GM12878 (cell line): ENCODE results near the gene MAP3K10. TPM values are rescaled to one million over a fixed set of nuclear protein-coding genes. Genes with fewer than 3 reads are reported as not detected.

Experiments used
- ATAC-seq: fragments of 200-7000 bp; cut with Tn5 transposase; 3 replicates; pipeline ENCODE4 v1.9.1; 2020; ENCODE audit warnings: mild to moderate bottlenecking, moderate library complexity
- BruUV-seq: library from RNA; stranded (reverse); fragments of 400-500 nt; replicated peaks from 2 replicates; lab custom pipeline; 2021; lab: Mats Ljungman, UMichigan
- CTCF ChIA-PET: fragments of 300-600 bp; sonication (Branson Sonifier 250); formaldehyde crosslinking; extraction: SDS; loops from one replicate; lab custom pipeline; 2021; ENCODE audit warnings: inconsistent platforms; lab: Yijun Ruan, JAX
- POLR2A ChIA-PET: fragments of 350-600 bp; formaldehyde crosslinking; extraction: SDS; loops from one replicate; lab custom pipeline; 2021; ENCODE audit warnings: inconsistent platforms; lab: Charles Lee
- RAD21 ChIA-PET: fragments of 300-600 bp; sonication (Branson Sonifier 250); formaldehyde crosslinking; loops from one replicate; lab custom pipeline; 2023; ENCODE audit warnings: antibody characterized with exemption; ENCODE audit not compliant: unreplicated experiment; lab: Charles Lee
- SMC1A ChIA-PET: fragments of 300-600 bp; sonication (Branson Sonifier 250); formaldehyde crosslinking; loops from one replicate; lab custom pipeline; 2023; ENCODE audit not compliant: unreplicated experiment, uncharacterized antibody; lab: Charles Lee
- DNase-seq: peaks from one replicate; pipeline ENCODE4 v3.0.0-alpha.2; 2011; ENCODE audit warnings: low read depth, low spot score
- FAIRE-seq: peaks from 3 replicates; lab custom pipeline; 2011; peaks lifted over from hg19 to GRCh38; lab: Jason Lieb, UNC
- H2AFZ ChIP-seq: 2 replicates; pipeline ENCODE4 v1.6.0; 2011; ENCODE audit warnings: low read depth, low read length, control low read depth; ENCODE audit not compliant: control insufficient read depth
- H3K27ac ChIP-seq: 2 replicates; pipeline ENCODE4 v1.5.1; 2011; ENCODE audit warnings: control low read depth; ENCODE audit not compliant: control insufficient read depth, insufficient read depth
- H3K27me3 ChIP-seq, 2 experiments: replicated peaks in 1 of 2; 2 replicates each; pipeline versions ENCODE4 v1.6.0 to v1.6.1; 2011; ENCODE audit warnings: low read length in 1 of 2; ENCODE audit not compliant: control insufficient read depth in 2 of 2, insufficient read depth in 2 of 2
- H3K36me3 ChIP-seq, 2 experiments: 2 replicates each; pipeline ENCODE4 v1.5.1; 2011; ENCODE audit warnings: low read length in 1 of 2; ENCODE audit not compliant: control insufficient read depth in 2 of 2, insufficient read depth in 2 of 2
- H3K4me1 ChIP-seq: 2 replicates; pipeline ENCODE4 v1.6.1; 2011; ENCODE audit warnings: mild to moderate bottlenecking, low read length, moderate library complexity, mixed read lengths; ENCODE audit not compliant: control insufficient read depth, insufficient read depth
- H3K4me2 ChIP-seq: 2 replicates; pipeline ENCODE4 v1.6.0; 2011; ENCODE audit warnings: control low read depth; ENCODE audit not compliant: control insufficient read depth, insufficient read depth
- H3K4me3 ChIP-seq: fragments of 200-600 bp; sonication (generic); 2 replicates; pipeline ENCODE4 v1.5.1; 2016
- H3K79me2 ChIP-seq: 2 replicates; pipeline ENCODE4 v1.6.0; 2011; ENCODE audit warnings: low read length; ENCODE audit not compliant: control insufficient read depth, insufficient read depth
- H3K9ac ChIP-seq: 2 replicates; pipeline ENCODE4 v1.8.0; 2011; ENCODE audit warnings: low read length, control low read depth, mixed read lengths; ENCODE audit not compliant: control insufficient read depth, insufficient read depth
- H3K9me3 ChIP-seq: replicated peaks from 3 replicates; pipeline ENCODE4 v1.5.1; 2011; ENCODE audit warnings: mild to moderate bottlenecking, low read length; ENCODE audit not compliant: control insufficient read depth, insufficient read depth
- H4K20me1 ChIP-seq: 2 replicates; pipeline ENCODE4 v1.6.0; 2011; ENCODE audit not compliant: control insufficient read depth, insufficient read depth
- BACH1 ChIP-seq: fragments of 450-650 bp; IDR thresholded peaks from 2 replicates; pipeline ENCODE4 v1.6.1; 2017; ENCODE audit warnings: mild to moderate bottlenecking, borderline replicate concordance
- NFYA ChIP-seq: IDR thresholded peaks from 2 replicates; pipeline ENCODE4 v1.6.1; 2011; ENCODE audit warnings: low read depth, mild to moderate bottlenecking, low read length, improper control_type of control experiment, borderline replicate concordance
- NR2C1 ChIP-seq: fragments of 450-650 bp; IDR thresholded peaks from 2 replicates; pipeline ENCODE4 v1.6.1; 2017; ENCODE audit warnings: antibody characterized with exemption, mild to moderate bottlenecking, moderate library complexity
- NR2C2 ChIP-seq: IDR thresholded peaks from 2 replicates; pipeline ENCODE4 v1.6.1; 2011; ENCODE audit warnings: borderline replicate concordance, low read depth; ENCODE audit not compliant: control insufficient read depth, insufficient read length
- POU2F2 ChIP-seq: IDR thresholded peaks from 3 replicates; pipeline ENCODE4 v1.6.1; 2011; ENCODE audit warnings: low read depth, mild to moderate bottlenecking, low read length, borderline replicate concordance
- TAF1 ChIP-seq: IDR thresholded peaks from 2 replicates; pipeline ENCODE4 v1.6.1; 2011; ENCODE audit warnings: mild to moderate bottlenecking, low read depth, low read length, borderline replicate concordance
- TCF3 ChIP-seq: IDR thresholded peaks from 2 replicates; pipeline ENCODE4 v1.6.1; 2012; ENCODE audit warnings: low read depth, mild to moderate bottlenecking, low read length, borderline replicate concordance; ENCODE audit not compliant: insufficient read depth
- WGBS: methylation state at CpG from one replicate; pipeline ENCODE4 v1.1.6; 2016; ENCODE audit warnings: low lambda C conversion rate; ENCODE audit not compliant: insufficient replicate concordance, insufficient coverage; ENCODE audit errors: missing lambda C conversion rate; 5-methylcytosine and 5-hydroxymethylcytosine counted together
- in situ Hi-C: fragments of 300-500 bp; cut with MboI; formaldehyde crosslinking; loops from 9 replicates; pipeline ENCODE4 v1.14.3; 2018; ENCODE audit warnings: mixed read lengths
- intact Hi-C: fragments of 100-400 bp; cut with micrococcal nuclease; formaldehyde crosslinking; loops from one replicate; pipeline ENCODE4 v1.14.2; 2022; ENCODE audit not compliant: unreplicated experiment
- polyA plus RNA-seq, 11 experiments: library from polyadenylated mRNA; depleted of rRNA in 4 of 11; unstranded in 6 of 11; stranded (reverse) in 5 of 11; fragments of >200 nt; fragmentation: Nextera tagmentation in 4 of 11; fragmentation: Illumina TruSeq in 1 of 11; extraction: Ambion mirVana in 4 of 11; extraction: Trizol in 1 of 11; gene quantifications; 1 replicate in 1 of 11; 2 replicates in 10 of 11; pipeline versions ENCODE4 v1.2.1 to v1.2.3, GENCODE V29; 2011 to 2016; ENCODE audit warnings: inconsistent platforms in 2 of 11, missing spikeins in 2 of 11, low read depth in 1 of 11
- total RNA-seq, 4 experiments: library from RNA; depleted of rRNA in 3 of 4; stranded (reverse); fragments of >200 nt in 3 of 4; fragmentation: Illumina TruSeq in 1 of 4; extraction: Trizol in 1 of 4; gene quantifications; 2 replicates each; pipeline versions ENCODE4 v1.2.1 to v1.2.3, GENCODE V29; 2013 to 2021
- TF ChIP-seq, protein P1 (sequence below): IDR thresholded peaks from 2 replicates; pipeline ENCODE4 v1.6.1; 2012; ENCODE audit warnings: low read depth, low read length, improper control_type of control experiment
- TF ChIP-seq, protein P2 (sequence below): IDR thresholded peaks from 2 replicates; pipeline ENCODE4 v1.6.1; 2012; ENCODE audit warnings: improper control_type of control experiment, low read depth, low read length; ENCODE audit not compliant: insufficient replicate concordance
- TF ChIP-seq, protein P3 (sequence below): IDR thresholded peaks from 2 replicates; pipeline ENCODE4 v1.6.1; 2012; ENCODE audit warnings: low read depth, low read length, improper control_type of control experiment
- TF ChIP-seq, protein P4 (sequence below): fragments of 450-650 bp; formaldehyde crosslinking; IDR thresholded peaks from 2 replicates; pipeline ENCODE4 v1.4.0; 2020; ENCODE audit warnings: mild to moderate bottlenecking, moderate library complexity

MAP3K10 gene
- total and polyA plus RNA-seq, 10 of the 15 experiments (the other 5 are each of a cell fraction or from before 2014, with no cell fraction given) = 0.11 to 16.6 (median 2.6) TPM

DNA sequence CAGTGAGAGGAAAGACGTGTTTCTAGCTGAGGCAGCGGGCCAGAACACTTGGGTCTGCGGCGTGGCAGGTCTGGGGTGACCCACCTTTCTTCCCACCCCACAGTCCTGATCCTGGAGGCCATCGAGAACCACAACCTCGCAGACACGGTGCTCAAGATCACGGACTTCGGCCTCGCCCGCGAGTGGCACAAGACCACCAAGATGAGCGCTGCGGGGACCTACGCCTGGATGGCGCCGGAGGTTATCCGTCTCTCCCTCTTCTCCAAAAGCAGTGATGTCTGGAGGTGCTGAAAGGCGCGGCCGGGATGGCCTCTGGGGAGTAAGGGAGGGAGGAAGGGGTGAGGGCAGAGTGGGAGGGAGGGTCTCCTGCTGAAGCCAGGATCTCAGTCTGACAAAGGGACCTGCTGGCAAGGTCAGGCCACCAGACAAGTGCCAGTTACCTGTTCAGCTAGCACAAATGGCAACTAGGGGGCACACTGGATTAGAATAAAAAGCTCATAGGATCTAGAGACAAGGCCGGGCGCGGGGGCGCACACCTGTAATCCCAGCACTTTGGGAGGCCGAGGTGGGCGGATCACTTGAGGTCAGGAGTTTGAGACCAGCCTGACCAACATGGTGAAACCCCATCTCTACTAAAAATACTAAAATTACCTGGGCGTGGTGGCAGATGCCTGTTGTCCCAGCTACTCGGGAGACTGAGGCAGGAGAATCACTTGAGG lies 7.2 kb downstream of the MAP3K10 start:
- intact Hi-C loops = no loop called here
- SMC1A ChIA-PET = interaction anchor here (0.7 to 1.9 kb wide), 2 partner anchors 9 to 881 kb away, joined by 4 read pairs; no protein-coding TSS in a partner anchor
- FAIRE-seq = no peak
- TF ChIP-seq, protein P1, sequence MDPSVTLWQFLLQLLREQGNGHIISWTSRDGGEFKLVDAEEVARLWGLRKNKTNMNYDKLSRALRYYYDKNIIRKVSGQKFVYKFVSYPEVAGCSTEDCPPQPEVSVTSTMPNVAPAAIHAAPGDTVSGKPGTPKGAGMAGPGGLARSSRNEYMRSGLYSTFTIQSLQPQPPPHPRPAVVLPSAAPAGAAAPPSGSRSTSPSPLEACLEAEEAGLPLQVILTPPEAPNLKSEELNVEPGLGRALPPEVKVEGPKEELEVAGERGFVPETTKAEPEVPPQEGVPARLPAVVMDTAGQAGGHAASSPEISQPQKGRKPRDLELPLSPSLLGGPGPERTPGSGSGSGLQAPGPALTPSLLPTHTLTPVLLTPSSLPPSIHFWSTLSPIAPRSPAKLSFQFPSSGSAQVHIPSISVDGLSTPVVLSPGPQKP = no peak
- no peak for TF ChIP-seq BACH1
- TF ChIP-seq NFYA = no peak
- TF ChIP-seq NR2C1 = no peak
- TF ChIP-seq, protein P2, sequence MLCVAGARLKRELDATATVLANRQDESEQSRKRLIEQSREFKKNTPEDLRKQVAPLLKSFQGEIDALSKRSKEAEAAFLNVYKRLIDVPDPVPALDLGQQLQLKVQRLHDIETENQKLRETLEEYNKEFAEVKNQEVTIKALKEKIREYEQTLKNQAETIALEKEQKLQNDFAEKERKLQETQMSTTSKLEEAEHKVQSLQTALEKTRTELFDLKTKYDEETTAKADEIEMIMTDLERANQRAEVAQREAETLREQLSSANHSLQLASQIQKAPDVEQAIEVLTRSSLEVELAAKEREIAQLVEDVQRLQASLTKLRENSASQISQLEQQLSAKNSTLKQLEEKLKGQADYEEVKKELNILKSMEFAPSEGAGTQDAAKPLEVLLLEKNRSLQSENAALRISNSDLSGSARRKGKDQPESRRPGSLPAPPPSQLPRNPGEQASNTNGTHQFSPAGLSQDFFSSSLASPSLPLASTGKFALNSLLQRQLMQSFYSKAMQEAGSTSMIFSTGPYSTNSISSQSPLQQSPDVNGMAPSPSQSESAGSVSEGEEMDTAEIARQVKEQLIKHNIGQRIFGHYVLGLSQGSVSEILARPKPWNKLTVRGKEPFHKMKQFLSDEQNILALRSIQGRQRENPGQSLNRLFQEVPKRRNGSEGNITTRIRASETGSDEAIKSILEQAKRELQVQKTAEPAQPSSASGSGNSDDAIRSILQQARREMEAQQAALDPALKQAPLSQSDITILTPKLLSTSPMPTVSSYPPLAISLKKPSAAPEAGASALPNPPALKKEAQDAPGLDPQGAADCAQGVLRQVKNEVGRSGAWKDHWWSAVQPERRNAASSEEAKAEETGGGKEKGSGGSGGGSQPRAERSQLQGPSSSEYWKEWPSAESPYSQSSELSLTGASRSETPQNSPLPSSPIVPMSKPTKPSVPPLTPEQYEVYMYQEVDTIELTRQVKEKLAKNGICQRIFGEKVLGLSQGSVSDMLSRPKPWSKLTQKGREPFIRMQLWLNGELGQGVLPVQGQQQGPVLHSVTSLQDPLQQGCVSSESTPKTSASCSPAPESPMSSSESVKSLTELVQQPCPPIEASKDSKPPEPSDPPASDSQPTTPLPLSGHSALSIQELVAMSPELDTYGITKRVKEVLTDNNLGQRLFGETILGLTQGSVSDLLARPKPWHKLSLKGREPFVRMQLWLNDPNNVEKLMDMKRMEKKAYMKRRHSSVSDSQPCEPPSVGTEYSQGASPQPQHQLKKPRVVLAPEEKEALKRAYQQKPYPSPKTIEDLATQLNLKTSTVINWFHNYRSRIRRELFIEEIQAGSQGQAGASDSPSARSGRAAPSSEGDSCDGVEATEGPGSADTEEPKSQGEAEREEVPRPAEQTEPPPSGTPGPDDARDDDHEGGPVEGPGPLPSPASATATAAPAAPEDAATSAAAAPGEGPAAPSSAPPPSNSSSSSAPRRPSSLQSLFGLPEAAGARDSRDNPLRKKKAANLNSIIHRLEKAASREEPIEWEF = no peak
- TF ChIP-seq TCF3 = no peak
- TF ChIP-seq, protein P3, sequence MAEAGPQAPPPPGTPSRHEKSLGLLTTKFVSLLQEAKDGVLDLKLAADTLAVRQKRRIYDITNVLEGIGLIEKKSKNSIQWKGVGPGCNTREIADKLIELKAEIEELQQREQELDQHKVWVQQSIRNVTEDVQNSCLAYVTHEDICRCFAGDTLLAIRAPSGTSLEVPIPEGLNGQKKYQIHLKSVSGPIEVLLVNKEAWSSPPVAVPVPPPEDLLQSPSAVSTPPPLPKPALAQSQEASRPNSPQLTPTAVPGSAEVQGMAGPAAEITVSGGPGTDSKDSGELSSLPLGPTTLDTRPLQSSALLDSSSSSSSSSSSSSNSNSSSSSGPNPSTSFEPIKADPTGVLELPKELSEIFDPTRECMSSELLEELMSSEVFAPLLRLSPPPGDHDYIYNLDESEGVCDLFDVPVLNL = no peak
- TF ChIP-seq NR2C2 = no peak
- no peak for TF ChIP-seq POU2F2
- TF ChIP-seq, protein P4, sequence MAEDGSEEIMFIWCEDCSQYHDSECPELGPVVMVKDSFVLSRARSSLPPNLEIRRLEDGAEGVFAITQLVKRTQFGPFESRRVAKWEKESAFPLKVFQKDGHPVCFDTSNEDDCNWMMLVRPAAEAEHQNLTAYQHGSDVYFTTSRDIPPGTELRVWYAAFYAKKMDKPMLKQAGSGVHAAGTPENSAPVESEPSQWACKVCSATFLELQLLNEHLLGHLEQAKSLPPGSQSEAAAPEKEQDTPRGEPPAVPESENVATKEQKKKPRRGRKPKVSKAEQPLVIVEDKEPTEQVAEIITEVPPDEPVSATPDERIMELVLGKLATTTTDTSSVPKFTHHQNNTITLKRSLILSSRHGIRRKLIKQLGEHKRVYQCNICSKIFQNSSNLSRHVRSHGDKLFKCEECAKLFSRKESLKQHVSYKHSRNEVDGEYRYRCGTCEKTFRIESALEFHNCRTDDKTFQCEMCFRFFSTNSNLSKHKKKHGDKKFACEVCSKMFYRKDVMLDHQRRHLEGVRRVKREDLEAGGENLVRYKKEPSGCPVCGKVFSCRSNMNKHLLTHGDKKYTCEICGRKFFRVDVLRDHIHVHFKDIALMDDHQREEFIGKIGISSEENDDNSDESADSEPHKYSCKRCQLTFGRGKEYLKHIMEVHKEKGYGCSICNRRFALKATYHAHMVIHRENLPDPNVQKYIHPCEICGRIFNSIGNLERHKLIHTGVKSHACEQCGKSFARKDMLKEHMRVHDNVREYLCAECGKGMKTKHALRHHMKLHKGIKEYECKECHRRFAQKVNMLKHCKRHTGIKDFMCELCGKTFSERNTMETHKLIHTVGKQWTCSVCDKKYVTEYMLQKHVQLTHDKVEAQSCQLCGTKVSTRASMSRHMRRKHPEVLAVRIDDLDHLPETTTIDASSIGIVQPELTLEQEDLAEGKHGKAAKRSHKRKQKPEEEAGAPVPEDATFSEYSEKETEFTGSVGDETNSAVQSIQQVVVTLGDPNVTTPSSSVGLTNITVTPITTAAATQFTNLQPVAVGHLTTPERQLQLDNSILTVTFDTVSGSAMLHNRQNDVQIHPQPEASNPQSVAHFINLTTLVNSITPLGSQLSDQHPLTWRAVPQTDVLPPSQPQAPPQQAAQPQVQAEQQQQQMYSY (CRISPR knock-in tag) = no peak
- TF ChIP-seq TAF1 = no peak

More for the DNA sequence above, 7.2 kb downstream of the MAP3K10 start:
- ATAC-seq = no peak
- H2AFZ ChIP-seq = no peak overlapping the region
- H3K4me1 ChIP-seq = no peaks in the 10 kb centered on the region
- no peak overlapping the region for H3K4me3 ChIP-seq
- in situ Hi-C loops = no loop called here
- no peak for DNase-seq
- H3K36me3 ChIP-seq = no peaks in the 10 kb centered on the region
- ChIA-PET POLR2A (interaction anchor here (1.4 kb wide), 1 partner anchor 81 kb away, joined by 3 read pairs; no protein-coding TSS in a partner anchor), CTCF (interaction anchor here (0.6 to 1.2 kb wide), 2 partner anchors 107 to 271 kb away, joined by 3 to 5 read pairs; no protein-coding TSS in a partner anchor), RAD21 (no interaction called here)
- no peak overlapping the region for H3K27ac ChIP-seq
- H3K27me3 ChIP-seq = no peaks in the 10 kb centered on the region
- no peak overlapping the region for H3K4me2 ChIP-seq
- no peaks in the 10 kb centered on the region for H3K79me2 ChIP-seq
- no peak overlapping the region for H3K9ac ChIP-seq
- BruUV-seq = no TSS peak
- H4K20me1 ChIP-seq = no peaks in the 10 kb centered on the region
- 95% methylated on average over 24 of the region's 29 CpGs for WGBS
- H3K9me3 ChIP-seq = no peaks in the 10 kb centered on the region
